ENCODE data around the gene TAL1. TPM values are rescaled to one million over a fixed set of nuclear protein-coding genes. Genes with fewer than 3 reads are reported as not detected.
A peak's percentile ranks its signal among the peaks of the same experiment; 100 is the strongest.

The TAL1 gene
- total RNA-seq, 1 donor from 2014 or later = not detected

GRCh38 chr1:47180603-47181094 lies 51.4 kb downstream of the TAL1 start:
- Mint-ChIP-seq H3K27ac (ENCODE audit: unreplicated experiment) (no peak overlapping the region), H3K27me3 (ENCODE audit: unreplicated experiment) (peaks cover 5% of the 10 kb centered on the region), H3K4me3 (ENCODE audit: unreplicated experiment) (no peak overlapping the region), H3K4me1 (ENCODE audit: unreplicated experiment) (peaks cover 12% of the 10 kb centered on the region), H3K36me3 (ENCODE audit: unreplicated experiment) (no peaks in the 10 kb centered on the region), H3K9me3 (ENCODE audit: unreplicated experiment) (no peaks in the 10 kb centered on the region)
- no peak for DNase-seq (ENCODE audit: extremely low spot score, unreplicated experiment)
- TF ChIP-seq, protein P1, sequence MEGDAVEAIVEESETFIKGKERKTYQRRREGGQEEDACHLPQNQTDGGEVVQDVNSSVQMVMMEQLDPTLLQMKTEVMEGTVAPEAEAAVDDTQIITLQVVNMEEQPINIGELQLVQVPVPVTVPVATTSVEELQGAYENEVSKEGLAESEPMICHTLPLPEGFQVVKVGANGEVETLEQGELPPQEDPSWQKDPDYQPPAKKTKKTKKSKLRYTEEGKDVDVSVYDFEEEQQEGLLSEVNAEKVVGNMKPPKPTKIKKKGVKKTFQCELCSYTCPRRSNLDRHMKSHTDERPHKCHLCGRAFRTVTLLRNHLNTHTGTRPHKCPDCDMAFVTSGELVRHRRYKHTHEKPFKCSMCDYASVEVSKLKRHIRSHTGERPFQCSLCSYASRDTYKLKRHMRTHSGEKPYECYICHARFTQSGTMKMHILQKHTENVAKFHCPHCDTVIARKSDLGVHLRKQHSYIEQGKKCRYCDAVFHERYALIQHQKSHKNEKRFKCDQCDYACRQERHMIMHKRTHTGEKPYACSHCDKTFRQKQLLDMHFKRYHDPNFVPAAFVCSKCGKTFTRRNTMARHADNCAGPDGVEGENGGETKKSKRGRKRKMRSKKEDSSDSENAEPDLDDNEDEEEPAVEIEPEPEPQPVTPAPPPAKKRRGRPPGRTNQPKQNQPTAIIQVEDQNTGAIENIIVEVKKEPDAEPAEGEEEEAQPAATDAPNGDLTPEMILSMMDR (IDR thresholded peaks at IDR 0.05) = no peak

DNA sequence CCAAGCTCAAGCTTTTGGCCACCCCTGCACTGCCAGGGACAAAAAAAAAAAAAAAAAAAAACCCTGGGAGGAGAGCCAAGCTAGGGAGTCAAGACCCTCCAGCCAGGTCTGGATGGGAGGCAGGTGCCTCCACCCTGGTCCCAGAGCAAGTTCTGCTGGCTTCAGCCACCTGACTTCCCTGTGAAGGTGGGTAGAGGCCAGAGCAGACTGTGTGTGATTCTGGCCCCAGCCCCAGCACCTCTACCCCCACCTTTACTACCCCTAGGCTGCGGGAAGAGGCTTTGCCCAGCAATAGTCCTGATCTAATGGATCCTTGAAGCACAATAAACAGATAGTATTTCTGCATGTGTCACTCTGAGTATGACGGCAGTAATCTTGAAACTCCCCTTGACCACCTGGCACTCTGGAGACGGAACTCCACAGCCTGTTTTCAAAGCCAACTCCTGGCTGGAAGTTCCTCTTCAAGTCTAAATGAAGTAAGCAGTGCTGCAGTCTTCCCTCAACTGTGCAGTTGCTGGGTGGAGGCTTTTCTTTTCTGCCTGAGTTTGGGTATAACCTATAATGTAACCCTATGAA lies 51.9 kb downstream of the TAL1 start:
- no peaks in the 10 kb centered on the region for H3K36me3 Mint-ChIP-seq (ENCODE audit: unreplicated experiment)
- H3K9me3 Mint-ChIP-seq (ENCODE audit: unreplicated experiment) = no peaks in the 10 kb centered on the region
- no peak overlapping the region for H3K4me3 Mint-ChIP-seq (ENCODE audit: unreplicated experiment)
- H3K4me1 Mint-ChIP-seq (ENCODE audit: unreplicated experiment) = peaks cover 14% of the 10 kb centered on the region
- TF ChIP-seq, protein P1 (IDR thresholded peaks at IDR 0.05) = no peak
- no peak overlapping the region for H3K27ac Mint-ChIP-seq (ENCODE audit: unreplicated experiment)
- peak; percentile 49 for DNase-seq (ENCODE audit: extremely low spot score, unreplicated experiment)
- H3K27me3 Mint-ChIP-seq (ENCODE audit: unreplicated experiment) = peaks cover 5% of the 10 kb centered on the region

DNA sequence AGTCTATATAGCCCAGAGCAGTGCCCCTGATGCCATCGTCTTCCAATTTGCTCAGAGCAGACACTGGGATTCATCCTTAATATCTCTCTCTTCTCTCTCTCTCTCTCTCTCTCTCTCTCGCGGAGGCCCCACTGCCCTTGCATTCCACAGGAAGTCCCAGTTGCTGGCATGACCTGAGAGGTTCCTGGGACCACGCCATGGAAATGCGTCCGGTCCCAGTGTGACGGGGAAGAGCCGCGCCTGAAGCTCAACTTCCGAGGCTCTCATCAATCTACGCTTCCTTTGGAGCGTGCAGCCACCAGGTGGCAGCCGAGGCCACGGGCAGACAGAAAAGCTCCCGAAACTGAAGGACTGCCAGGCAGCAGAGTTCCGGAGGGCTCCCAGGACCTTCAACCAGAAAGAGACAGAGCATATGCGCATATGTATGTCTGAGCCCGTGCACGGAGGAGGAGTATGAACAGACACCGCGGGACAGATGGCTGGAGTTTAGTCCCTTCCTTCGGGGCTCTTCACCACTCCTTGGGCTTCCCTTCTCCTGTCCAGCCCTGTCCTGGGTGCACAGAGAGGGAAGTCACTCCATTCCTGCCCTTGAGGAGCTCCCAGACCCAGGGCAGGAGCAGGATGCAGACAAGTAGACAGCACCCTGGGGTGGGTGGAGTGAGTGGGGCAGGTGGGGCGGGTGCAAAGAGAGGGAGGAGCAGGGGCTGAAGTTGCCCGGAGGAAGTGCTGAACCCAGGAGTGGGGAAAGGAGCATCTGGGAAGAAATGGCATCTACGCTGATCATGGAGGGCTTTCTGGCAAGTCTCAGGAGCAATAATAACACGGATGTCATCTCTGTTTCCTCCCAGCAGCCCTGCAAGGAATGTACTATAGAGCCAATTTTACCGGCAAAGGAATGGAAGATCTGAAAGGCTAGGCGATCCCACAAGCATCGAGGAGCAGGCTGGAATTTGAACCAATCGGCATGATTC lies 52.7 kb downstream of the TAL1 start:
- Mint-ChIP-seq H3K36me3 (ENCODE audit: unreplicated experiment) (no peaks in the 10 kb centered on the region), H3K4me3 (ENCODE audit: unreplicated experiment) (peak overlapping the region; percentile 76), H3K27ac (ENCODE audit: unreplicated experiment) (peak overlapping the region; percentile 81), H3K27me3 (ENCODE audit: unreplicated experiment) (peaks cover 5% of the 10 kb centered on the region), H3K4me1 (ENCODE audit: unreplicated experiment) (peaks cover 14% of the 10 kb centered on the region), H3K9me3 (ENCODE audit: unreplicated experiment) (no peaks in the 10 kb centered on the region)
- TF ChIP-seq, protein P1 (IDR thresholded peaks at IDR 0.05) = peak; percentile 96
- peak; percentile 96 for DNase-seq (ENCODE audit: extremely low spot score, unreplicated experiment)

DNA sequence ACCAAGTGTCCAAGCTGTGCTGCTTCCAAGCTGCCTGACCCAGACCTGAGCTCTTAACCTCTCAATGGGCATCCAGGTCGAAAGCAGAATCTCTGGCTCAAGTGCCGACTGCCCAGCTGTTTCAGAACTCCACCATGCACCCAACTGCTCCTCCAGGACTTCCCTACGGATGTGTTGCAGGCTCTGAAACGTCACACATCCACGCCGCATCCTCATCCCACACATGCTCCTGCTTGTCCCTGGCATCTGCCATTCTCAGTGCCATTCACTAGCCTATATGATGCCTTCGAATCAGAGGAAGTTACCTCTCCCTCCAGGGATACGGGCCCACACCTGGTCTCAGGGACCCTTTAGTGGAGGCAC lies 53.4 kb downstream of the TAL1 start:
- peaks cover 14% of the 10 kb centered on the region for H3K4me1 Mint-ChIP-seq (ENCODE audit: unreplicated experiment)
- H3K4me3 Mint-ChIP-seq (ENCODE audit: unreplicated experiment) = peak overlapping the region; percentile 76
- H3K36me3 Mint-ChIP-seq (ENCODE audit: unreplicated experiment) = no peaks in the 10 kb centered on the region
- H3K27me3 Mint-ChIP-seq (ENCODE audit: unreplicated experiment) = peaks cover 5% of the 10 kb centered on the region
- TF ChIP-seq, protein P1 (IDR thresholded peaks at IDR 0.05) = no peak
- H3K27ac Mint-ChIP-seq (ENCODE audit: unreplicated experiment) = peak overlapping the region; percentile 81
- H3K9me3 Mint-ChIP-seq (ENCODE audit: unreplicated experiment) = no peaks in the 10 kb centered on the region
- DNase-seq (ENCODE audit: extremely low spot score, unreplicated experiment) = peak; percentile 68

DNA sequence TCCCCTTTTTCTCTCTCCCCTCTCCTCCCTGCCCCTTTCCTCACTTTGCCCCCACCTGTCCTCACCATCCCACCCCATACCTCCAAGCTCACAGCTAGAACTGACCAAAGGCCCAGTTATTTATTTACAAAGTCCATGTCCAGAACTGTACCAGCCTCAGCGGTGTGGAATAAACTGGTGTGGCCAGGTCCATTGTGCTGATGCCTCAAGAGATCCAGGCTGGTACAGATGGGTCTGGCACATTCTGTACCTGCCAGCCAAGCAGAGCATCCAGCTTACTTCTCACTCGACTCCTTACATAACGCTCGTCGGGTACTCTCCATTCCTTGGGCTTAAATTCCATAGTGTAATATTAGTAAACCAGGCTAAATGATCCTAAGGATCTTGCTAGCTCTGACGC lies 54.0 kb downstream of the TAL1 start:
- DNase-seq (ENCODE audit: extremely low spot score, unreplicated experiment) = peak; percentile 56
- peaks cover 5% of the 10 kb centered on the region for H3K27me3 Mint-ChIP-seq (ENCODE audit: unreplicated experiment)
- no peaks in the 10 kb centered on the region for H3K9me3 Mint-ChIP-seq (ENCODE audit: unreplicated experiment)
- H3K4me3 Mint-ChIP-seq (ENCODE audit: unreplicated experiment) = no peak overlapping the region
- TF ChIP-seq, protein P1 (IDR thresholded peaks at IDR 0.05) = no peak
- H3K27ac Mint-ChIP-seq (ENCODE audit: unreplicated experiment) = no peak overlapping the region
- no peaks in the 10 kb centered on the region for H3K36me3 Mint-ChIP-seq (ENCODE audit: unreplicated experiment)
- H3K4me1 Mint-ChIP-seq (ENCODE audit: unreplicated experiment) = peaks cover 14% of the 10 kb centered on the region
